Putamen (tissue), 1 donor: ENCODE data around the gene ZMYND19.
A peak's percentile ranks its signal among the peaks of the same experiment; 100 is the strongest.
"Not testable (repeated sequence)": the region's sequence is repeated elsewhere in the genome, so short reads cannot be mapped to it uniquely, and the experiment has no call there.

Source experiments
- DNase-seq: peaks from one replicate; pipeline ENCODE4 v3.0.0-alpha.2; 2016; ENCODE audit warnings: low spot score

ZMYND19 gene

DNA sequence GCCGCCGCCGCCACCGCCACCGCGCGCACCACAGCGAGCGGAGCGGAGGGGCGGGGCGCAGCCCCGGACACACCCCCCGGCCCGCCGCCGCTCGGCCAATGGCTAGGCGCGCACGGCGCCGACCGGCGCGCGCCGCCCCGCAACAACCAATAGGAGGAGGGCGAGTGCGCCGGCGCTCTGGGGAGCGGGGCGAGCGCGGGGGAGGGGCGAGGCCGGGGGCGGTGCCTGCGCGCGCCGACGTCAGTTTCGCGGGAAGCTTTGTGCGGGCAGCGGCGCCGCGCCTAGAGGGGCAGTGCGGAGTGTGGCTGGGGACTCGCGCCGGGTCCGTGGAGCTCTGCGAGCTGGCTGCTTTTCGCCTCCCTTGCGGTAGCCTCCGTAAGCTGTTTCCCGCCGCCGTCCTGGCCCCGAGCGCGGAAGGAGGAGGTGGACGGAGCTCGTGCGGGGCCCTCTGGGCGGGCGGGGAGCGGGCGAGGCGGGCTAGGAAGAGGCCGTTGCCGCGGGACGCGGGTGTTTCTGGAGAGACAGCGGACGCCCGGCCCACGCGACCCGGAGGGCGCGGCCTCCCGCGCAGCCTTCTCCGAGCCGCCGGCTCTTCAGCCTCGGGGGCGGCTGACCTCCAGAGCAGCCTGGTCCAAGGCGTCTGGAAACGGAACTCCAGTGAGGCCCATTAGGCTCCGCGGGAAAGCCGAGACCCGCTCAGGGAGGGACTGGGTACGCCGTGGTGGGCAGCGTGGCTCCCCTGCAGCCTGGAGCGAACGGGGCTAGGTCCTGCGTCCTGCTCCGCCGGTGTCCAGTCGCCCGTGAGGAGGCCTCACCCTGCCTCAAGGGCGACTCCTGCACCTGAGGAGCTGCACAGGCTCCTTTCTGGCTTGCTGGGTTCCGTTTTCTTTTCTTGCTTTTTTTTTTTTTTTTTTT lies at the start of gene ZMYND19:
TSS of gene ZMYND19 (minus strand) at position 44 of the 915 bp plus-strand sequence. CDS start 249 bp downstream, outside the sequence.
- DNase-seq = peak; percentile 84

DNA sequence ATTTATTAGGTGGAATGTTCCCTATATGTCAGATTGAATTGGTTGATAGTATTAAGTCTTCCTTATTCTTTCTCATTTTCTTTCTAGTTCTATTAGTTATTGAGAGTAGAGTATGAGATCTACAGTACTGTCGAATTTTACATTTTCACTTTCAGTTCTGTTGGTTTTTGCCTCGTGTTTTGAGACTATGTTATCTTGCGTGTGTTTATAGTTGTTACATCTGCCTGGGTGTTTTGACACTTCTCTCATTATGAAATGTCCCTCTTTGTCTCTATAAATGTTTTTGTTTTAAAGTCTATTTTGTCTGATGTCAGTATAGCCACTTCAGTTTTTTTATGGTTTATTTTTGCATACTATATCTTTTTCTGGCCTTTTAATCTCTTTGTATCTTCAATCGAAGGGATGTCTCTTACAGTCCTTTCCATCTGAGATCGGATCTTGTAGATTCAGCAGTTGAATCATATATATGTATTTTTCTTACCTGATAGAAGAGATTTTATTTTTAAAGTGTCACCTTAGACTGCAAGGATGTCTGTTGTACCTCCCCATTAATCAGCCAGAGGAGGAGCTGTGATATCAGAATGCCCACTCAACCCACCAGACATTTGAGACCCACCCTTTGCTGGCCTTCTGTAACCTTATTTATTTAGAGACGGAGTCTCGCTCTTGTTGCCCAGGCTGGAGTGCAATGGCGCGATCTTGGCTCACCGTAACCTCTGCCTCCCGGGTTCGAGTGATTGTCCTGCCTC lies 49.2 kb upstream of the ZMYND19 start:
- DNase-seq = no peak

DNA sequence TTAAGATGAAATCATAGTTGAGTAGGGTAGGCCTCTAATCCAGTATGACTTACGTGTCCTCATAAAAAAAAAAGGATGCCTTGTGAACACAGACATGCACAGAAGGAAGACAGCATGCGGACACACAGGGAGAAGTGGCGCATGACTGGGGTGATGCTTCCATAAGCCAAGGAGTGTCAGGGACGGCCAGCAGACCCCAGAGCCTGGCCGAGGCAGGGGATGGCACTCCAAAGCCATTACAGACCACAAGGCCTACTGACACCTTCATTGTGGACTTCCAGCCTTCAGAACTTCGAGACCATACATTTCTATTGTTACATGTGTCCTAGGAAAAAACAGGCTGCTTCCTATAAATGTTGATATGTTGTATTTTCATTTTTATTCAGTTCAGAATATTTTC lies 48.4 kb upstream of the ZMYND19 start:
- no peak for DNase-seq

DNA sequence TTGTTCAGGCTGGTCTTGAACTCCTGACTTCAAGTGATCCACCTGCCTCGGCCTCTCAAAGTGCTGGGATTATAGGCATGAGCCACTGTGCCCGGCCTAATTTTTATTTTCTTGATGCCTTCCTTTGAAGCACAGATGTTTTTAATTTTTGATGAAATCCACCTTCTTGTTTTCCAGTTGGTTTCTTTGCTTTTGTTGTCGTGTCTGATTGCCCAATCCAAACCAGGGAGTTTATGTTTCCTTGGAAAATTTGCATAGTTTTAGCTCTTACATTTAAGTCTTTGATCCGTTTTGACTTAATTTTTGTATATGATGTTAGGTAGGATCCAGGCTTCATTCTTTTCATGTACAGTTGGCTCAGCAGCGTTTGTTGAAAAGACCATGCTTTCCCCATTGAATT lies 43.7 kb upstream of the ZMYND19 start:
- no peak for DNase-seq

DNA sequence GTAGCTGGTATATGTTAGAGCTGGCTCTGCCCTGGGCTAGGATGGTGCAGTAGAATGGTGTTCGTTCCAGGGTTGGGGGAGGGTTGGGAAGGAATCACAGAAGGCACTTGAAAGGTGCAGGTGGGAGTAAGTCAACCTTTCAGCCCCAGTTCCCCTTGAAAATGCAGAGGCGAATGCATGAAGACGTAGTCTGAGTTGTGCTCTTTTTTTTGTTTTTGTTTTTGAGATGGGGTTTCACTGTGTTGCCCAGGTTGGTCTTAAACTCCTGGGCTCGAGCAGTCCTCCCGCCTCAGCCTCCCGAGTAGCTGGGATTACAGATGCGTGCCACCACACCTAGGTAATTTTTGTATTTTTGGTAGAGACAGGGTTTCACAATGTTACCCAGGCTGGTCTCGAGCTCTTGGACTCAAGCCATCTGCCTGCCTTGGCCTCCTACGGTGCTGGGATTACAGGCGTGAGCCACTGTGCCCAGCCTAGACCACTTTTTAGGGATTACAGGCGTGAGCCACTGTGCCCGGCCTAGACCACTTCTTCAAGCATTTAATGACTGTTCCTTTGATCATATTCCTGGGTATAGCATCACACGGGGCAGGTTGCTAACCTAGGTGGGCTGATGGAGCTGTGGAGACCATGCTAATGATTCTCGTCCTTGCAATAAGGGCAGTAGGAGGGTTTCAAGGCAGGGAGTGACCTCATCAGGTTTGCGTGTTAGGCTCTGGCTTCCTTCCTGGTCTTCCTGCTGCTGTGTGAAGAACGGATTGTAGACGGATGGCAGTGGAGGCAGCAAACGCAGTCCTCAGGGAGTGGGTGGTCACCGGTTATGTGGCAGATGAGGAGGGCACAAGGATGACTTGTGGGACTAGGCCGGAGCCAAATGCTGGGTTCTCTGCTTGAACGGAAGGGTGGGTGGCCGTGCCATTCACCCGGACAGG lies 42.2 kb upstream of the ZMYND19 start:
- peak; percentile 42 for DNase-seq

DNA sequence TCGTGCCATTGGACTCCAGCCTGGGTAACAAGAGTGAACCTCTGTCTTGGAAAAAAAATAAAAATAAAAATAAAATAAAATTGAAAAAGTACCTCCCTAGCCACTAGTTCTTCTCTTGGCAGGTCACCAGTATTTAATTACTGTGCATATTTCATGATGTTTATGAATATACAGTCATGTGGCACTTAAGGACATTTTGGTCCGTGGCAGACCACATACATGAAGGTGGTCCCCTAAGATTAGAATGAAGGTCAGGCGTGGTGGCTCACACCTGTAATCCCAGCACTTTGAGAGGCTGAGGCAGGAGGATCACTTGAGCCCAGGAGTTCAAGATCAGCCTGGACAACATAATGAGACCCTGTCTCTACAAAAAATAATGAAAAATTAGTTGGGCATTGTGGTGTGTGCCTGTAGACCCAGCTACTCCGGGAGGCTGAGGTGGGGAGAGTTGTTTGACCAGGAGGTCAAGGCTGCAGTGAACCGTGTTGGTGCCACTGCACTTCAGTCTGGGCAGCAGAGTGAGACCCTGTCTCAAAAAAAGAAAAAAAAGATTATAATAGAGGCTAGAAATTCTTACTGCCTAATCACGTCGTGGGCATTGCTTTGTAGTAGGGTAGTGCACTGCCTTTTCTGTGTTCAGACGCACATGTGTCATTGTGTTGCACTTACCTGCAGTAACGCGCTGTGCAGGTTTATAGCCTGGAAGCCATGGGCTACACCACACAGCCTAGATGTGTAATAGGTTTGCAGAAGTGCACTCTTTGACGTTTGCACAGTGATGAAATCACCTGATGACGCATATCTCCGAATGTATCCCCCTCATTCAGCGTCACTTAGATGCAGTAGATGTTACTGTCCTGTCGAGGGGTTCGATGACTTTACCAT lies 41.3 kb upstream of the ZMYND19 start:
- DNase-seq = no peak

DNA sequence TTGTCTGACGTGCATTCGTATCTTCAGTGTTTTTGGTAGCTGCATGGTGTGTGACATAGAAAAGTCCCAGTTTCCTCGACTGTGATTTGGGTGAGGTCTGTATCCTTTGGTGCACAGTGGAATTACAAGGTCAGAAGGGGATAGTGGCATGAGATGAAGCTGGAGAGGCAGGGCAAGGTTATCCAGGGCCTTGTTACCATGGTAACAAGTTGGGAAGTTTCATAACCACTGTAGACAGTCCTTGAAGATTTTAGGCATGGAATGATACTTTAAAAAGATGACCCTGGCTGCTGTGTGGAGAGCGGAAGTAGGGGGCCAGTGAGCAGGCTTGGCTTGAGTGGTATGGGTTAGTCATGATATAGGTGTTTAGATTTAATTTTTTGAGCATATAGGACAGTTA lies 40.4 kb upstream of the ZMYND19 start:
- no peak for DNase-seq

DNA sequence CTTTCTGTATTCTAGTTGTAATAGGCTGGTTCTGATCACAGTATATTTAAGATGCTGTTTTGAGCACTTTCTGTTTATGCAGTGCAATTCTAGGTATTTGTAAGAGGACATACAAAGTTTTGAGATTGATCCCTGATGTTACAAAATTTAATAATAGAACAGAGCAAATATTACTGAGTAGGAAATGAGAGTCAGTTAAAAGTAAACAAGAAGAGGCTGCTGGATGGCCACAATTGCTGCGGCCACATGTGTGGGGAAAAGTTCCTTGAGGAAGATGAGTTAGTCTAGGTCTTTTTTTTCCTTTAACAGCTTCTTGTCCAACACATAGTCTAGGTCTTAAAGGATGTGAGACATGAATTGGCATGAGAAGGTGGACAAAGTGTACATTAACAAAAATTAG lies 39.8 kb upstream of the ZMYND19 start:
- DNase-seq = no peak

DNA sequence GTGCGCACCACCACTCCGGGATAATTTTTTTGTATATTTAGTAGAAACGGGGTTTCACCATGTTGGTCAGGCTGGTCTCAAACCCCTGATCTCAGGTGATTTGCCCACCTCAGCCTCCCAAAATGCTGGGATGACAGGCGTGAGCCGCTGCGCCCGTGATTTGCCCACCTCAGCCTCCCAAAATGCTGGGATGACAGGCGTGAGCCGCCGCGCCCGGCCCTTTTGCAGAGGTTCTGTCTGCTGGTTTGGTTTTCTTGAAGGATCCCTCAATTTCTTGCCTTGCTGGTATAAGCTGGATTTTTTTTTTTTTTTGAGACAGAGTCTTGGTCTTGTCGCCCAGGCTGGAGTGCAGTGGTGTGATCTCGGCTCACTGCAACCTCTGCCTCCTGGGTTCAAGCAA lies 37.1 kb upstream of the ZMYND19 start:
- DNase-seq = not testable (repeated sequence)

DNA sequence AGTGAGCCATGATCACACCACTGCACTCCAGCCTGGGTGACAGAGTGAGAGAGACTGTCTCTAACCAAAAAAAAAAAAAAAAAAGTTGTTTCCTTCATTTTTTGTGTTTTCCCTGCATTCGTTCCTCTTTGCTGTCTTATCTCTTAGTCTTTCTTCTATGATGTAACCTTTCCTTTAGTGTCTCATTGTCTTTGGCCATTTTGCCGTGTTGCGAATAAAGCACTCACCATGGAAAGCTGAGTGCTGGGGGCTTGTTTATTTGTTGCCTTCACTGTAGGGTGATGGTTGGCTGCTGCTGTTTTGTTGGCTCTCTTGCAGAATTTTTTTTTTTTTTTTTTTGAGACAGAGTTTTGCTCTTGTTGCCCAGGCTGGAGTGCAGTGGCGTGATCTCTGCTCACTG lies 36.2 kb upstream of the ZMYND19 start:
- DNase-seq = no peak

DNA sequence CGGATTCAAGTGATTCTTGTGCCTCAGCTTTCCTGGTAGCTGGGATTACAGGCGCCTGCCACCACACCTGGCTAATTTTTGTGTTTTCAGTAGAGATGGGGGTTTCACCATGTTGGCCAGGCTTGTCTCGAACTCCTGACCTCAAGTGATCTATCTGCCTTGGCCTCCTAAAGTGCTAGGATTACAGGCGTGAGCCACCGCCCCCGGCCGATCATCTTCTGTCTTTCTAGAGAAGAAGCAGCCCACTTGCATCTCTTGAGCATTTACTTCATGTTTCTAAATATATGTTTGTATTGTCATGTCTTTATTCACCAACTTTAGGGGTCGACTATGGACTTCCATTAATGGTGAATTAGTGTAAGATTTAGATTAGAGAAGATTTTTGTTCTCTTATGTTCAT lies 31.9 kb upstream of the ZMYND19 start:
- DNase-seq = not testable (repeated sequence)

DNA sequence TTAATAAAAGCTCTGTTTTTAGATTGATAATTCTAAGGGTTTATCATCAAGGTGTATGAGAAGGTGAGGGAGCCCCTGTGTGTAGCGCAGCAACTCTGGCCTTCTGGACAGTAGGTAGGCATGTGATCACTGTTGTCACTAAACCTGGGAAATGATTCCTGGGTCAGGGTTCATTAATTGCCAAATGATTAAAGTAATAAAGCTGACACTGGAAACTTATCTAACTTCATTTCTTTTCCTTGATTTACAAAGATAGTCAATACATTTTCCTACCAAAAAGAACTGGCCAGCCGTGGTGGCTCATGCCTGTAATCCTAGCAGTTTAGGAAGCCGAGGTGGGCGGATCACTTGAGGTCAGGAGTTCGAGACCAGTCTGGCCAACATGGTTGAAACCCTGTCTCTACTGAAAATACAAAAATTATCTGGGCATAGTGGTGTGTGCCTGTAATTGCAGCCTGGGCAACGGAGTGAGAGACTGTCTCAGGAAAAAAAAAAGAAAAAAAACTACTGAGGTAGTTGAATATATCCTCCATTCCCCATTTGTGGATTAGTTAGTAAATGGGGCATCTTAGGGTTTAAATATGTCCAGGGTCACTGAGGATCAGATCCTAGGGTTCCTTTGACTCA lies 30.9 kb upstream of the ZMYND19 start:
- no peak for DNase-seq

DNA sequence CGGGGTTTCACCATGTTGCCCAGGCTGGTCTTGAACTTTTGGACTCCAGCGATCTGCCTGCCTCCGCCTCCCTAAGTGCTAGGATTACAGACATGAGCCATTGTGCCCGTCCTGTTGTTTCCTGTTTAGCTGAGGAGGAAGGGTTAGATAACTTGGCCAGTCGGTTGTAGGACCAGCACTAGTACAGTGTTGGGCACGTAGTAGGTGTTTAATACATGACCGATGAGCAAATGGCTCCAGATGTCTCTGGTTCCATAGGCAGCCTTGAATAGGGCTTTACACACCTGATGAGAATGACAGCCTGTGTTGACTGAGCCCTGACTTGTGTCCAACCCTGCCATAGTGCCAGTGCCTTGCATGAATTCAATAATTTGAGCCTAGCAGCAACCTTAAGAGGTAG lies 30.3 kb upstream of the ZMYND19 start:
- no peak for DNase-seq

DNA sequence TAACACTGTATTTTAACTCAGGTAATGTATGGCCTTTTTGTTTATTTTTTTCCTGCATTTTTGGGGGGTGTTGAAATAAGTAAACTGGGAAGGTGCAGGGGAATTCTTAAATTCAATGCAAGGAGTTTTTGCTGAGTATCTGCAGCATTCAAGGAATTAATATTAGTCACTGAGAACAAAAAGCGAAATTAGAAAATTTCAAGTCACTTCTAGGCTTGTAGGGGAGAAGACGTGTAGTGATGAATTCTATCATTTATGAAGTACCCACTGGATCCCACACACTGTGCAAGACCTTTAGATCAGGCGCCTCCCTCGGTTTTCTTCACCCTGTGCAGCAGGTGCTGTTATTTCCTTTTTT lies 29.7 kb upstream of the ZMYND19 start:
- no peak for DNase-seq

DNA sequence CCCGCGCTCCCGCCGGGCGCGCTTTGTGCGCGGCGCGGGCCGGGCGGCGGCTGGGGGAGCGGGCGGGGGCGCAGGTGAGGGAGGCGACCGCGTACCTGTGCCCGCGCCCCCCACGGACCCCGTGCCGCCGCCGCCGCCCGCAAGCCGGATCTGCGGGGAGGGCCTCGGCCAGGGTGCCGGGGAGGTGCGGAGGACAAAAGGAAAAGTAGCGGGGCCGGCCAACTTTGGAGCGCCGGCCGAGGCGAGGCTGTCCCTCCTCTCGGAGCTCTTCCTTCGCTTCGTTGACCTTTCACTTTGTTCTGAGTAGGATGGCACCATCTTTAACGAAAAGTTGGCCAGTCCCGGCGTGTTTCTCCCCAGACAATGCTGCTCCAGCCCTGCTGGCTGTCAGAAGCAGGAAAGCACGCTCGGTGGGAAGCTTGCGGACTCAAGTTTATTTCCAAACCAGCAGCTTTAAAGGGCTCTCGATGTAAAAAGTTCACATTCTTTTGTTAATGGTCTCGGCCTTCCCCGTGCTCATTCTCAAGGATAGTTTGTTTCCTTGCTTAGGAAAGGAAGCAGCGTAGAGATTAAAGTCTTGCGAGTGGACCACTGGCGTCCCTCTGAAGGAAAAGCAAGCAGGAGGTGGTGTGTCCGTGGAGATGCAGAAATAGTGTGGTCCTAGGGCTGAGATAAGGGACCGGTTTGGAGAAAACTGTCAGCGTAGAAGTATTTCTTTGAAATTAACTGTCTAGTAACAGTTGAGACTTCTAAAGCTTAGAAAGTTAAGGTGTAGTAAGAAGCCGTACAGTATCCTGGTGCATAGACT lies 29.1 kb upstream of the ZMYND19 start:
- DNase-seq = no peak

DNA sequence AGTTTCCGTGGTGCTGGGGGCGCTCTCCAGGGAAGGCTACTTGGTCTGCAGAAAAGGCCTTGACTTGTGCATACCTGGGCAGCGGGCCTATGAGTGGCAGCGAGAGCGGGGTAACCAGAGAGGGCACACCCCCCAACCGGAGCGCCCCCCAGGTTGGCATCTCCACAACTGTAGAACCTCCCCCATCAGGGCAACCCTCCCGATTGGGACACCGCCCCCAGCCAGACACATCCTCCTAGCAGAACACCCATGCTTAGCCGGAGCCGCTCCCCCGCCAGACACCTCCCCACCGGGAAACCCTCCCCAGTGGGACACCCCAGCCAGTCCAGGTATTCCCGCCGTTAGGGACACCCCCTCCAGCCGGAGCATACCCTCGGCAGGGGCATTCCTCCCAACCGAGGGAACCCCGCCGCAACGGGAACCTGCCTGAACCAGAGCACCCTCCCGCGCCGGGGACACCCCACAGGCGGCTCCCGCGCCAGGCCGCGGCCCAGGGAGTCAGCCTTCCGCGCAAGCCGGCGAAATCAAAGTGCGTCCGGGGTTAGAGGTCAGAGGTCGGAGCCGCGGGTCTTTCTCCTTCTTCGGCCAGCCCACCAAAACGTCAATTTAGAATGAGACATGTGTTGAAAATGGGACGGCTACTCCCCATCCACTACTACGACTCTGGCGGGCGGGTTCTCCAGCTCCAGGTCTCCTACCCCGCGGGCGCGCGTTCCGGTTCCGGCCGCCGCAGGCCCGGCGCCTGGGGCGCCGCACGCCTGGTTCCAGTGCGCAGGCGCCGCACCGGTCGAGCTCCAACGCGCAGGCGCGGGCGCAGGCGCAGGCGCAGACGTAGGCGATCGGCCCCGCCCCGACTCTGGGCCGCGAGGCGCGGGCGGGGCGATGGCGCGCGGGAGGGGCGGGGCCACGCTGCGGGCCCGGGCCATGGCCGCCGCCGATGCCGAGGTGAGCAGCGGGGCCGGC lies 28.1 kb upstream of the ZMYND19 start, which contains the start of gene EHMT1:
TSS of gene EHMT1 (plus strand) at position 901 of the 963 bp plus-strand sequence. CDS start at position 925, 24 bp downstream.
- peak; percentile 88 for DNase-seq

DNA sequence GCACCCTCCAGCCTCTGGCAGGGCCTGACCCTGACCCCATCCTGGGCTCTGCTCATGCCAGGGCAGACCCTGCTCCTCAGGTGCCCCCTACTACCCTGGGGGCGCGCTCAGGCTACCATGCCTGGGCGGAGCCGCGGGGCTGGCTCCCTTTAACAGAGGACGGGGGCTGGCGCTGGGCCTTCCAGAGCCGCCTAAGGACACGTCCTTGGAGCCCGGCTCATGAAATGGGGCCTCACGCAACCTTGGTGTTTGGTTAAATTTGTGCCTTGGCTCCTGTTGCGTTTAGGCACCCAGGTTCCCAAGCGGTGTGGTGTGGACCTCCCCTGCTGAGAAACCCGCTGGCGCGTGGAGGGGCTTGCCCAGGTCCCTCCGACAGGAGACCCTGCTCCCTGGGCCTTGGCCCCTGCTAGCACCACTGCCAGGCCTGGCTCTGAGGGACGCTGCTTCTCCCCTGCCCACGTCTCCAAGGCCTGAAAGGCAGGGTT lies 25.1 kb upstream of the ZMYND19 start:
- DNase-seq = no peak
